Osteoblast (primary cell): ENCODE results near the gene CRIP1. TPM values are rescaled to one million over a fixed set of nuclear protein-coding genes. Genes with fewer than 3 reads are reported as not detected.
A peak's percentile ranks its signal among the peaks of the same experiment; 100 is the strongest.

ENCODE experiments used
- DNase-seq: peaks from one replicate; pipeline ENCODE4 v3.0.0; 2011; ENCODE audit warnings: low spot score, mixed read lengths; ENCODE audit not compliant: insufficient read length; ENCODE audit errors: missing footprints
- H2AFZ ChIP-seq: 2 replicates; pipeline ENCODE4 v1.6.0; 2011; ENCODE audit warnings: mild to moderate bottlenecking, low read length
- H3K27ac ChIP-seq: 2 replicates; pipeline ENCODE4 v1.5.1; 2011; ENCODE audit warnings: mild to moderate bottlenecking, low read depth, low read length, moderate library complexity
- H3K27me3 ChIP-seq: 2 replicates; pipeline ENCODE4 v1.6.0; 2012; ENCODE audit warnings: mild to moderate bottlenecking, control low read depth, inconsistent platforms, low read length, moderate library complexity; ENCODE audit not compliant: insufficient read depth
- H3K36me3 ChIP-seq: 2 replicates; pipeline ENCODE4 v1.5.1; 2011; ENCODE audit warnings: mild to moderate bottlenecking, low read length, control low read depth, moderate library complexity; ENCODE audit not compliant: insufficient read depth
- H3K4me1 ChIP-seq: 2 replicates; pipeline ENCODE4 v1.5.1; 2011; ENCODE audit warnings: mild to moderate bottlenecking, low read length, control low read depth, moderate library complexity; ENCODE audit not compliant: insufficient read depth
- H3K4me2 ChIP-seq: 2 replicates; pipeline ENCODE4 v1.6.0; 2011; ENCODE audit warnings: mild to moderate bottlenecking, low read length; ENCODE audit not compliant: insufficient read depth
- H3K4me3 ChIP-seq: fragments of 200-600 bp; sonication (generic); 3 replicates; pipeline ENCODE4 v1.5.1; 2012; ENCODE audit warnings: mild to moderate bottlenecking, low read length, inconsistent platforms; ENCODE audit not compliant: insufficient read depth
- H3K79me2 ChIP-seq: 2 replicates; pipeline ENCODE4 v1.6.0; 2012; ENCODE audit warnings: mild to moderate bottlenecking, low read length, control low read depth, inconsistent platforms; ENCODE audit not compliant: insufficient read depth
- H3K9me3 ChIP-seq: 2 replicates; pipeline ENCODE4 v1.5.1; 2011; ENCODE audit warnings: low read depth, low read length, control low read depth
- H4K20me1 ChIP-seq: 2 replicates; pipeline ENCODE4 v1.6.0; 2012; ENCODE audit warnings: mild to moderate bottlenecking, low read length, control low read depth; ENCODE audit not compliant: insufficient read depth
- CTCF ChIP-seq: IDR thresholded peaks from 2 replicates; pipeline ENCODE4 v1.5.1; 2011; ENCODE audit warnings: mild to moderate bottlenecking, low read depth, low read length, moderate library complexity; ENCODE audit errors: extremely low read depth
- total RNA-seq: library from RNA; depleted of rRNA; stranded (reverse); fragments of >200 nt; gene quantifications from 2 replicates; pipeline ENCODE4 v1.2.3, GENCODE V29; 2012

CRIP1 gene
- total RNA-seq, 1 donor: 8.7 TPM

DNA sequence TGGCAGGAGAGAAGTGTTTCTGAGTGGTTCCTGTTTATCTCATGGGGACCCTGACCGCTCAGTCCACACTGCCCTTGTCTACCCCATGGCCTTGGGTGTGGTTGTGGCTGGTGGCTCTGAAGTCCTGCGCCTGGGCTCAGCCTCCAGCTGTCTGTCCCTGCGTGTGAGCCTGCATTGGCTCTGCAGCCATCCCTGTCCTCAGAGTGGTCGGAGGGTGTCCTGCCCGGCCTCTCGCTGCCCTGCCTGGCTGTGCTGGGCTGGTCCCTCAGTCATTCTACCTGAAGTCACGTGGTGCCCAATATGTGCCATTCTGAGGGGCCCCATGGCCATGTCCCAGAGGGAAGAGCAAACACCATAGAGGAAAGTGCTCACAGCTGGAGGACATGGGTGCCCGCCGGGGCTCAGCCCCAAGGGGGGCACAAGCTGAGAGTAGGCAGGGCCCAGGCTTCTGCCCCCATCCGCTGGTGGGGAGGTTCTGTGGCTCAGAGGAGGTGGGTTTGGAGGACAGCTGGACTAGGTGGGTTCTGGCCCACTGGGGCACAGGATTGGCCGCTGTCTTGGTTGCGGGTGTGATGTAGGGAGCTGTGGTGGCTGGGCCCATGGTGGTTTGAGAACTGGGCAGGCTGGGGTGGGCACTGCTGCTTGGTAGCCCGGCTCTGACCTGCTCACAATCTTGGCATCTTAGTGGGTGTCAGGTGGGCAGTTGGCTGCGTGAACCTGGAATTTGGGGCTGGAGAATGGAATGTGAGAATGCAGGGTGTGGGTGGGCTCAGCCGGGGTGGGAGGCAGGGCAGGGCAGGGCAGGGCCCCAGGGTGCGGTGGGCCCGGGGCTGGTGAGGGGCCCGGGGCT, 16.0 kb downstream of the CRIP1 start:
- H3K36me3 ChIP-seq: no peaks in the 10 kb centered on the region
- H3K4me3 ChIP-seq: no peak overlapping the region
- no peak for TF ChIP-seq CTCF
- DNase-seq: peak; percentile 62
- no peak overlapping the region for H2AFZ ChIP-seq
- H3K4me1 ChIP-seq: no peaks in the 10 kb centered on the region
- no peaks in the 10 kb centered on the region for H4K20me1 ChIP-seq
- no peaks in the 10 kb centered on the region for H3K79me2 ChIP-seq
- no peak overlapping the region for H3K27ac ChIP-seq
- no peaks in the 10 kb centered on the region for H3K27me3 ChIP-seq
- H3K9me3 ChIP-seq: no peaks in the 10 kb centered on the region
- H3K4me2 ChIP-seq: no peak overlapping the region

DNA sequence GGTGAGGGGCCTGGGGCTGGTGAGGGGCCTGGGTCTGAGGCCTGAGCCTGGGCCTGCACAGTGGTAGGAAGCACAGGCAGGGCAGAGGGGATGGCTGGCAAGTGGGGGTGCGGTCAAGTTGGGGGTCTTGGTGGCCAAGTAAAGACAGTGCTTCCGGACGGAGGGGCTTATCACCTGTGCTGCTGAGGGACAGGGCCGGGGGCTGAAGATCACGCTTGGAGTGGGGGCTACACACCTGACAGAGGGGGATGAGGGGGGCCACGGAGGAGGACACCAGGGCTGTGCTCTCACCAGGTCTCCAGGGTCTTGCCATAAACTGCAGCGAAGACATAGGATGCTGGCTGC, 16.6 kb downstream of the CRIP1 start:
- H3K79me2 ChIP-seq: no peaks in the 10 kb centered on the region
- H3K9me3 ChIP-seq: no peaks in the 10 kb centered on the region
- H3K4me1 ChIP-seq: no peaks in the 10 kb centered on the region
- H2AFZ ChIP-seq: no peak overlapping the region
- no peaks in the 10 kb centered on the region for H4K20me1 ChIP-seq
- no peaks in the 10 kb centered on the region for H3K36me3 ChIP-seq
- no peak overlapping the region for H3K4me3 ChIP-seq
- no peak overlapping the region for H3K4me2 ChIP-seq
- peaks cover 2% of the 10 kb centered on the region for H3K27me3 ChIP-seq
- TF ChIP-seq CTCF: no peak
- no peak overlapping the region for H3K27ac ChIP-seq
- DNase-seq: no peak

- no peaks in the 10 kb centered on the region for H3K79me2 ChIP-seq
- peaks cover 2% of the 10 kb centered on the region for H3K27me3 ChIP-seq
- H3K4me1 ChIP-seq: no peaks in the 10 kb centered on the region
- no peak overlapping the region for H3K4me3 ChIP-seq
- H4K20me1 ChIP-seq: no peaks in the 10 kb centered on the region
- no peak overlapping the region for H3K4me2 ChIP-seq
- H3K36me3 ChIP-seq: no peaks in the 10 kb centered on the region
- peak; percentile 72 for DNase-seq
- no peak for TF ChIP-seq CTCF
- no peak overlapping the region for H3K27ac ChIP-seq
- H3K9me3 ChIP-seq: no peaks in the 10 kb centered on the region
- no peak overlapping the region for H2AFZ ChIP-seq
Measured at GRCh38 chr14:105503935-105504692, 17.4 kb downstream of the CRIP1 start.

DNA sequence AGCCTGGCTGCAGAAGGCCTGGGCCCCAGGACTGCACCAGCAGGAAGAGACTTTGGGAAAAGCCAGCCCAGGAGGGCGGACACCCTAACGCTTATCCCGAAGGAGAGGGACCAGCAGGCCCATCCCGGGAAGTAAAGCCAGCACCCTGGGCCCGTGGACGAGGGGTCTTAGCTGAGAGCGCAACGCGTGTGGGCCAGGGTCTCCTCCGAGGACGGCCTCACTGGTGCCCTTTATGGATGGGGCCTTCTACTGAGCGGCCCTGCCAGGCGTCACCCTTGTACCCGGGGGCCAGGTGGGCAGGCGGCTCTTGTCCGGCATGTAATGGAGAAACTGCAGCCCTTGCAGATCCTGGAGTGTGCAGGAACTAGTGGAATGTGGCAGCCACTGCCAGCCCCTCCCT, 18.4 kb downstream of the CRIP1 start:
- Histone ChIP-seq H3K4me1 (no peaks in the 10 kb centered on the region), H3K79me2 (no peaks in the 10 kb centered on the region), H3K27me3 (peaks cover 2% of the 10 kb centered on the region), H3K4me2 (no peak overlapping the region), H4K20me1 (no peaks in the 10 kb centered on the region), H3K27ac (no peak overlapping the region), H2AFZ (no peak overlapping the region), H3K36me3 (no peaks in the 10 kb centered on the region), H3K9me3 (no peaks in the 10 kb centered on the region), H3K4me3 (no peak overlapping the region)
- peak; percentile 77 for DNase-seq
- no peak for TF ChIP-seq CTCF
